Panc1 (cell line): ENCODE measurements around the gene TP63. TPM values are rescaled to one million over a fixed set of nuclear protein-coding genes. Genes with fewer than 3 reads are reported as not detected.

Experiments
- ATAC-seq: fragments of 200-7000 bp; cut with Tn5 transposase; 2 replicates; pipeline ENCODE4 v1.9.1; 2020; ENCODE audit warnings: mild to moderate bottlenecking, moderate library complexity
- BruUV-seq: library from RNA; stranded (reverse); fragments of 400-500 nt; replicated peaks from 2 replicates; lab custom pipeline; 2021; lab: Mats Ljungman, UMichigan
- CTCF ChIA-PET: fragments of 300-600 bp; sonication (Branson Sonifier 250); formaldehyde crosslinking; loops from one replicate; lab custom pipeline; 2022; ENCODE audit warnings: antibody characterized with exemption; lab: Charles Lee
- POLR2A ChIA-PET: fragments of 300-600 bp; sonication (Branson Sonifier 250); formaldehyde crosslinking; loops from one replicate; lab custom pipeline; 2022; ENCODE audit warnings: antibody characterized with exemption; lab: Charles Lee
- DNase-seq: peaks from one replicate; pipeline ENCODE4 v3.0.0-alpha.2; 2010; ENCODE audit warnings: low read depth, low spot score
- H3K27ac ChIP-seq: 2 replicates; pipeline ENCODE4 v1.5.1; 2011; ENCODE audit warnings: mild to moderate bottlenecking, low read length, inconsistent platforms
- H3K27me3 ChIP-seq: fragments of 200-500 bp; sonication (Bioruptor generic); 2 replicates; pipeline ENCODE4 v1.6.0; 2014; ENCODE audit warnings: low read length, inconsistent platforms; ENCODE audit not compliant: control insufficient read depth, insufficient read depth
- H3K36me3 ChIP-seq: fragments of 200-500 bp; sonication (Bioruptor generic); 2 replicates; pipeline ENCODE4 v1.5.1; 2014; ENCODE audit warnings: inconsistent platforms, mild to moderate bottlenecking, low read length, moderate library complexity; ENCODE audit not compliant: control insufficient read depth, insufficient read depth
- H3K4me1 ChIP-seq: 2 replicates; pipeline ENCODE4 v1.5.1; 2011; ENCODE audit warnings: inconsistent platforms, mild to moderate bottlenecking, low read length, moderate library complexity; ENCODE audit not compliant: control insufficient read depth, insufficient read depth
- H3K4me3 ChIP-seq, 2 experiments: 2 replicates each; pipeline ENCODE4 v1.5.1; 2011 to 2012; ENCODE audit warnings: low read depth in 2 of 2, low read length in 2 of 2, mild to moderate bottlenecking in 2 of 2, inconsistent platforms in 1 of 2, moderate library complexity in 1 of 2
- H3K9me3 ChIP-seq: fragments of 200-500 bp; sonication (Bioruptor generic); 2 replicates; pipeline ENCODE4 v1.5.1; 2014; ENCODE audit warnings: low read depth, mild to moderate bottlenecking, inconsistent platforms, low read length, moderate library complexity; ENCODE audit not compliant: control insufficient read depth, insufficient read depth
- POLR2AphosphoS5 ChIP-seq: IDR thresholded peaks from 2 replicates; pipeline ENCODE4 v1.6.1; 2012; ENCODE audit warnings: mild to moderate bottlenecking, low read depth, low read length, moderate library complexity
- REST ChIP-seq, 2 experiments: IDR thresholded peaks; 2 replicates each; pipeline ENCODE4 v1.6.1; 2011 to 2012; ENCODE audit warnings: low read depth in 2 of 2, control low read depth in 1 of 2, low read length in 1 of 2, mild to moderate bottlenecking in 1 of 2, moderate library complexity in 1 of 2; ENCODE audit not compliant: insufficient read depth in 1 of 2
- SIN3A ChIP-seq: IDR thresholded peaks from 2 replicates; pipeline ENCODE4 v1.6.1; 2012; ENCODE audit warnings: low read depth, mild to moderate bottlenecking, low read length, moderate library complexity, borderline replicate concordance; ENCODE audit not compliant: insufficient read depth
- TCF7L2 ChIP-seq: IDR thresholded peaks from 2 replicates; pipeline ENCODE4 v1.6.1; 2011; ENCODE audit warnings: mild to moderate bottlenecking, low read depth, low read length, inconsistent platforms
- in situ Hi-C: cut with HindIII; loops from 2 replicates; pipeline ENCODE4 v1.10.0; 2016; ENCODE audit warnings: low sequenced_read_pairs, low pct_unique_long_range_greater_than_20kb
- intact Hi-C: fragments of 100-400 bp; cut with micrococcal nuclease; formaldehyde crosslinking; loops from one replicate; pipeline ENCODE4 v1.10.0; 2022; ENCODE audit not compliant: unreplicated experiment
- total RNA-seq: library from RNA; stranded (reverse); gene quantifications from one replicate; pipeline ENCODE4 v1.2.1, GENCODE V29; 2021; ENCODE audit not compliant: unreplicated experiment
- TF ChIP-seq, protein P1 (sequence below): fragments of 450-650 bp; IDR thresholded peaks from 2 replicates; pipeline ENCODE4 v1.5.1; 2017; ENCODE audit warnings: mild to moderate bottlenecking

The TP63 gene
- total RNA-seq, 1 experiment from 2014 or later = 0.51 TPM

DNA sequence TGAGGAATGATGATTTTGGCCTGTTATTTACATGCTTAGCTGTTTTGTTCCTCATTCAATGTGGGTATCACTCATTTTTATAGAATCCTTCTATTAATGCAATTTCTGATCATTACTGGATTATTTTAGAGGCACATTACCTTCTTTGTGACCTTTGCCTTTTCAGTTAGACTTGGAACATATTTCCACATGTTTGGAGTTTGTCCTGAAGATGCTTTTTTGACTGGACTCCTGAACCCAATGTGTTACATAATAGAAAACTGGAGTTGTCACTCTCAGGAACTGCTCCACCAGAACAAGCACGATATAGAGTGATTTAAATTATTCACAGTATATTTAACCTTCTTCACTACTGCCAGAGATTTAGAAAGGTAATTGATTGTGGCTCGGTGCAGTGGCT is 59.5 kb downstream of the TP63 start:
- no peaks in the 10 kb centered on the region for H3K4me1 ChIP-seq
- no peaks in the 10 kb centered on the region for H3K27me3 ChIP-seq
- no peak for TF ChIP-seq POLR2AphosphoS5
- no peak overlapping the region for H3K4me3 ChIP-seq
- intact Hi-C loops (no loop called here), in situ Hi-C loops (no loop called here)
- H3K9me3 ChIP-seq = no peaks in the 10 kb centered on the region
- no peak overlapping the region for H3K27ac ChIP-seq
- ChIA-PET CTCF (no interaction called here), POLR2A (no interaction called here)
- DNase-seq (no peak), ATAC-seq (no peak)
- BruUV-seq = no TSS peak
- no peaks in the 10 kb centered on the region for H3K36me3 ChIP-seq

DNA sequence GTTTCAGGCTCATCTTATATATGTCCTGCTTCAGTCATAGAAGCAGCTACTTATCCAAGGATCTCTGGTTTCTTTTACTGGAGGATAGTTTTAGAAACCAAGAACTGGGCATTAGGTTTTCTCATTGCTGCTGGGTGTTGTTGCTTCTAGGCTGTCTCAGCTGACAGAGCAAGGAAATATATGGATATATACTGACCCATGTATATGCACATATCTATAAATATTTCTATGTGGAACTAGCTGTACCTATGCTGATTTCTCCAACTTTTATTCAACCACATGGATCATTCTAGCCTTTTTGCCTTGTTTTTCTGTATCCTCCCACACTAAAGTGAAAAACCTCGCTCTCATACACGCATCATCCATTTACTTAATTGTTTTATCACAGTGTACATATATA is 64.2 kb downstream of the TP63 start:
- in situ Hi-C loops (no loop called here), intact Hi-C loops (no loop called here)
- DNase-seq (no peak), ATAC-seq (no peak)
- Histone ChIP-seq H3K9me3 (no peaks in the 10 kb centered on the region), H3K36me3 (no peaks in the 10 kb centered on the region), H3K4me3 (no peak overlapping the region), H3K4me1 (no peaks in the 10 kb centered on the region), H3K27ac (no peak overlapping the region), H3K27me3 (no peaks in the 10 kb centered on the region)
- POLR2A ChIA-PET = no interaction called here
- TF ChIP-seq POLR2AphosphoS5 (no peak), TCF7L2 (no peak), REST (IDR thresholded peaks at IDR 0.05; ENCODE audit: insufficient read depth in 1 of 2, low read depth in 2 of 2, low read length in 1 of 2) (no peak), SIN3A (no peak)
- TF ChIP-seq, protein P1, sequence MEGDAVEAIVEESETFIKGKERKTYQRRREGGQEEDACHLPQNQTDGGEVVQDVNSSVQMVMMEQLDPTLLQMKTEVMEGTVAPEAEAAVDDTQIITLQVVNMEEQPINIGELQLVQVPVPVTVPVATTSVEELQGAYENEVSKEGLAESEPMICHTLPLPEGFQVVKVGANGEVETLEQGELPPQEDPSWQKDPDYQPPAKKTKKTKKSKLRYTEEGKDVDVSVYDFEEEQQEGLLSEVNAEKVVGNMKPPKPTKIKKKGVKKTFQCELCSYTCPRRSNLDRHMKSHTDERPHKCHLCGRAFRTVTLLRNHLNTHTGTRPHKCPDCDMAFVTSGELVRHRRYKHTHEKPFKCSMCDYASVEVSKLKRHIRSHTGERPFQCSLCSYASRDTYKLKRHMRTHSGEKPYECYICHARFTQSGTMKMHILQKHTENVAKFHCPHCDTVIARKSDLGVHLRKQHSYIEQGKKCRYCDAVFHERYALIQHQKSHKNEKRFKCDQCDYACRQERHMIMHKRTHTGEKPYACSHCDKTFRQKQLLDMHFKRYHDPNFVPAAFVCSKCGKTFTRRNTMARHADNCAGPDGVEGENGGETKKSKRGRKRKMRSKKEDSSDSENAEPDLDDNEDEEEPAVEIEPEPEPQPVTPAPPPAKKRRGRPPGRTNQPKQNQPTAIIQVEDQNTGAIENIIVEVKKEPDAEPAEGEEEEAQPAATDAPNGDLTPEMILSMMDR = no peak
- BruUV-seq = no TSS peak
- CTCF ChIA-PET = interaction anchor here (0.8 kb wide), 1 partner anchor 167 kb away, joined by 3 read pairs; no protein-coding TSS in a partner anchor

GRCh38 chr3:189698811-189699210 is 67.6 kb downstream of the TP63 start:
- intact Hi-C loops (no loop called here), in situ Hi-C loops (no loop called here)
- Histone ChIP-seq H3K9me3 (no peaks in the 10 kb centered on the region), H3K36me3 (no peaks in the 10 kb centered on the region), H3K4me3 (no peak overlapping the region), H3K27ac (no peak overlapping the region), H3K27me3 (no peaks in the 10 kb centered on the region), H3K4me1 (no peaks in the 10 kb centered on the region)
- DNase-seq = no peak
- BruUV-seq = no TSS peak
- POLR2A ChIA-PET = no interaction called here
- CTCF ChIA-PET = no interaction called here
- TF ChIP-seq SIN3A (no peak), POLR2AphosphoS5 (no peak), TCF7L2 (no peak), REST (IDR thresholded peaks at IDR 0.05; ENCODE audit: insufficient read depth in 1 of 2, low read depth in 2 of 2, low read length in 1 of 2) (no peak)
- TF ChIP-seq, protein P1 = no peak
- no peak for ATAC-seq
